NOMO-1 treated with DMSO at 0.1 percent for 48 hours (cell line): ENCODE data around the gene RYR1.
"Not testable (repeated sequence)": the region's sequence is repeated elsewhere in the genome, so short reads cannot be mapped to it uniquely, and the experiment has no call there.

Experiments
- DNase-seq: peaks from one replicate; lab custom pipeline; 2025; ENCODE audit not compliant: unreplicated experiment; lab: John Stamatoyannopoulos, UW

The RYR1 gene

DNA sequence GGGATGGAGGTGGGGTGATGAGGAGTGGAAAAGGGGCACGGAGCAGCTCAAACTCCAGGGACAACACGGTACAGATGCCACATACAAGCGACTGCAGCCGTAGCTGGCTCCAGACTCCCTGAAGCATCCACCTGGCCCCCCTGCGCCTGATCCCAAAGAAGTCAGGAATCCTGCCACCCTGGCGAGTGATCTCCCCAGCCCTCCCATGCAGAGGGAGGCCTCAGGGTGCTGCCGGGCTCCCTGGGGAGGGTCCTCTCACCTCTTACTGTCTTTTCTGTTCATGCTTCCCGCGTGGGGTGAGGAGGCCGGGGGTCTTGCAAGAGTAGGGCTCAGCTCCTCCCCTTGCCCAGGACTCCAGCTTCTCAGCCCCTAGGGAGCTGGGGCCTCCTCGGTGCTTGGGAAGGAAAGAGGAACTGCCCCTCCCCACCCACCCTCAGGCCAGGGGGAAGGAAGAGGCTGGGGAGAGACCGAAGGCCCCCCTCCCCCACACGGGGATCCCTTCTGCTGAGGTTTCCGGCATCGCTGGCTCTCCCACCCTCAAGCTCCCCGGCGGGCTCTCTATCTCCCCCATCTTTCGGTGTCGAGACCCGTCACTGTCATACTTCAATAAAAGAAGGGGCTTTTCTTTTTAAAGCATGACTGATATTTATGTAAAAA, 7.6 kb upstream of the RYR1 start, which contains the start of gene RASGRP4:
Gene RASGRP4, minus strand, starts transcription at position 410 of the 657 bp plus-strand sequence. Its CDS starts 128 bp downstream, at position 282.
- peak; percentile 56 for DNase-seq

DNA sequence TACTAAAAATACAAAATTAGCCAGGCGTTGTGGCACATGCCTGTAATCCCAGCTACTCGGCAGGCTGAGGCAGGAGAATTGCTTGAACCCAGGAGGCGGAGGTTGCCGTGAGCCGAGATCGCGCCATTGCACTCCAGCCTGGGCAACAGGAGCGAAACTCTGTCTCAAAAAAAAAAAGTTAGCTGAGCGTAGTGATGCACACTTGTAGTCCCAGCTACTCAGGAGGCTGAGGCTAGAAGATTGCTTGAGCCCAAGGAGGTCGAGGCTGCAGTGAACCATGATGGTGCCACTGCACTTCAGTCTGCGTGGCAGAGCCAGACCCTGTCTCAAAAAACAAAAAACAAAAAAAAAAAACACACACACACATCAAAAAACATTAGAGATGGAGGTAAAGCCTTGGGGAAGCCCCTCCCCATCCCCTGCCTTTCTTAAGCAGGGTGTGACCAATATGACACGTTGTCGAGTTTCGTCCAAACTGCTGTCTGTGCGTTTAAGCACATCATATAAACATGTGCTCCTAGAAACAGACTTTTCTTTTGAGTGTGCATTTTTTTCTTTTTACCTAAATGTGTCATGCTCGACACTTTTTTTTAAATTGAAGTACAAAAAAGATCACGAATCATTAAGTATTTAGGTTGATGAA, 6.3 kb upstream of the RYR1 start:
- not testable (repeated sequence) for DNase-seq

DNA sequence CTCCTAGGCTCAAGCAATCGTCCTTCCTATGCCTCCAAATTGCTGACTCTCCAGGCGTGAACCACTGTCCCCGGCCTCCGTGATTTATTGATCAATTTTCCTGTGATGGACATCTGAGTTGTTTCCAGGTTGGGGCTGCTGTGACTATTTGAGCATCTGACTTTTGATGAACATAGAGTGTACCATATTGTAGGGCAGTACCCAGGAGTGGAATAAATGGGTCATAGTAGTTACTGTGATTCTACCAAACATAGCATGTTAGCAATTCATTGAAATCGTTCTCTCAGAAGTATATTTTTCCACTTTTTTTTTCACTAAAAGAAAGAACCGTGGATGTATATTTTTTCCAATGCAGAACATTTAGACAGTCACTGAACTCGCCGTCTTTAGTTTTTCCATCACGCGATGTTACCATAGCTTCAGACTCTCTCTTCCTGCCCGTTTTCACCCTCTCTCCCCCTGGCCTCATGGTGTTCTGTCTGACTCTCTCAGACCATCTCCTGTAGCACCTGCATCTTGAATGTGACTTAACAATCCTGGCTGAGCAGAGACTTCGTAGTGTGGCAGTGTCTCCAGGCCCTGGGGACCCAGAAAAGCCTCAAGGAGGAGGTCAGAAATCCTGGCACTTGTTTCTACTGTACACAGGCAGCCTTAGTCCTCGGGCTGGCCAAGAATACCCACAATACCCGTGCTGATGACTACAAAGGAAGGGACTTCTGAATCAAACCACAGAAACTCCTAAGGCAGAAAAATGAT, 4.3 kb upstream of the RYR1 start:
- DNase-seq, result no peak

DNA sequence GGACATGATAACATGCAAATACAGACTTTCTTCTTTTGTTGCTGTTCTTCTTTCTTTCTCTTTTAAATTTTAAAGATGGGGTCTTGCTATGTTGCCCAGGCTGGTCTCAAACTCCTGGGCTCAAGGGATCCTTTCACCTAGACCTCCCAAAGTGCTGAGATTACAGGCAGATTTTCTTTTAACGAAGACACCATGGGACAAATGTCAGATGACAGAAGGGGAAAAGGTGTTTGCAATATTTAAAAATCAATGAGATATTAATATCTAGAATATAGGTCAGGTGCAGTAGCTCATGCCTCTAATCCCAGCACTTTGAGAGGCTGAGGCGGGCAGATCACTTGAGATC, 3.7 kb upstream of the RYR1 start:
- no peak for DNase-seq

DNA sequence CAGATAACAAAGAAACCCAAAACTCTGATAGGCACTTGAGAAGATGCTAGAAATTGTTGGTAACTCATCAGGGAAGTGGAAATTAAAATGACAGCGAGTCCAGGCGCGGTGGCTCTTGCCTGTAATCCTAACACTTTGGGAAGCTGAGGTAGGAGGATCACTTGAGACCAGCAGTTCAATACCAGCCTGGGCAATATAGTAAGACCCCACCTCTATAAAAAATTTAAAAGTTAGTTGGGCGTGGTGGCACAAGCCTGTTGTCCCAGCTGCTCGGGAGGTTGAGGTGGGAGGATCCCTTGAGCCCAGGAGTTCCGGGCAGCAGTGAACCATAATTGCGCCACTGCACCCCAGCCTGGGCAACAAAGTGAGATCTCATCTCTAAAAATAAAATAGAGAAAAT, 2.6 kb upstream of the RYR1 start:
- DNase-seq, result no peak

DNA sequence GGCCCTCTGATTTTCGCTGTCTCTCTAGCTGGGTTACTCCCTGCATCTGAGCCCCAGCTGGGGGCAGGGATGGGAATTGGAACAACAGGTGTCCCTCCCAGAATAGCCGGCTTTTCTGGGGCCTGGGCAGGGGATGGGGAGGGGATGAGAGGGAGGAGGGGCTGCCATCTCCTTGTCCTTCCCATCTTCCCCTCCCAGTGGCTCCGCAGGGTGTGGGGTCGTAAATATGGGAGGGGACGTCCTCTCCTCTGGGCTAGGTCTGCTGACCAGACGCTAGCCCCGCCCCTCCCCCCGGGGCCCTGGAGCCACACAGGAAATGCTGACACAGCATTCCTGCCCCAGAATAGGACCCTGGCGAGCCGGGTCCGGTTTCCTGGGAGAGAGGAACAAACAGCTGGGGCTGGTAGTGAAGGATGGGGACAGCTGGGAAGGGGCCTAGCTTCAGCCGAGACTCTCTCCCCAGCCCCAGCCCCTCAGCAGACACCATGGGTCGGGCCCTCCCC, 1.1 kb downstream of the RYR1 start:
- DNase-seq, result no peak

DNA sequence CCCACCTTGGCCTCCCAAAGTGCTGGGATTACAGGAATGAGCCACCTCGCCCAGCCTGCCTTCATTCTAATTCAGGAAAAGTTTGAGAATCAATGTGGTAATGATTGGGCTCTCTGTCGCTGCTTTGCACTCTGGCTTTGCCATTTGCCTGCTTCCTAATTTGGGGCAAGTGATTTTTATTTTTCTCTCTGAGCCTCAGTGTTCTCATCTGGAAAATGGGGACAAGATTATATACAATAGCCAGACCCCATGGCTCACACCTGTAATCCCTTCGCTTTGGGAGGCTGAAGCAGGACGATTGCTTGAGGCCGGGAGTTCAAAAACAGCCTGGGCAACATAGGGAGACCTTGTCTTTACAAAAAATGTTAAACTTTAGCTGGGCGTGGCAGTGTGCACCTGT, 3.8 kb downstream of the RYR1 start:
- no peak for DNase-seq

DNA sequence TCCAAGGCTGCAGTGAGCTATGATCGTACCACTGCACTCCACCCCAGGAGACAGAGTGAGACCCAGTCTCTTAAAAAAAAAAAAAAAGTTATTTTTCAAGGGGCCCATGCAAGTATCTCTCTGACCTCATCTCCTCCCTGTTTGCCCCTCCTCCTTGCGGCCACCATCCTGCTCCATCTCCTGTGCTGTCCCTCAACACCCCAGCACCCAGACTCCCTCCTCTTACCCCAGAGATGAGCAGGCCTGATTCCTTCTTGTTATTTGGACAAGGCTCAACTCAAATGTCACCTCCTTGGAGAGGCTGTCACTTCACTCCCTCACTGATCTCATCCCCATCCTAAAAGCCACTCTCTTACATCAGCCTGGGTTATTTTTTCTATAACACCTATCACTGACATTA, 4.4 kb downstream of the RYR1 start:
- DNase-seq, result no peak

DNA sequence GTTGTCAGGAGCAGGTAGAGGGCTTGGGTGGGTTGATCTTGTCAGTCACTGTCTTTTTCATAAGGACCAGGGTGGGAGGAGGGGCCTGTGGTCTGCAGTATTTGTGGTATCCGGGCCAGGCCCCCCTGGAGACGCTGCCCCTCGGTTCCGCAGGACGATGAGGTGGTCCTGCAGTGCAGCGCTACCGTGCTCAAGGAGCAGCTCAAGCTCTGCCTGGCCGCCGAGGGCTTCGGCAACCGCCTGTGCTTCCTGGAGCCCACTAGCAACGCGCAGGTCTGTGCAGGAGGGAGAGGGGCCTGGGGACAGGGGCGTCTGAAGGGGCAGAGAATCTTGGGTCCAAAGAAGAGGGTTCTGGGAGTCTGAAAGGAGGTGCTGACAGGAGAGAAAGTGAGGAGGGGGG, 7.1 kb downstream of the RYR1 start:
- DNase-seq, result no peak

DNA sequence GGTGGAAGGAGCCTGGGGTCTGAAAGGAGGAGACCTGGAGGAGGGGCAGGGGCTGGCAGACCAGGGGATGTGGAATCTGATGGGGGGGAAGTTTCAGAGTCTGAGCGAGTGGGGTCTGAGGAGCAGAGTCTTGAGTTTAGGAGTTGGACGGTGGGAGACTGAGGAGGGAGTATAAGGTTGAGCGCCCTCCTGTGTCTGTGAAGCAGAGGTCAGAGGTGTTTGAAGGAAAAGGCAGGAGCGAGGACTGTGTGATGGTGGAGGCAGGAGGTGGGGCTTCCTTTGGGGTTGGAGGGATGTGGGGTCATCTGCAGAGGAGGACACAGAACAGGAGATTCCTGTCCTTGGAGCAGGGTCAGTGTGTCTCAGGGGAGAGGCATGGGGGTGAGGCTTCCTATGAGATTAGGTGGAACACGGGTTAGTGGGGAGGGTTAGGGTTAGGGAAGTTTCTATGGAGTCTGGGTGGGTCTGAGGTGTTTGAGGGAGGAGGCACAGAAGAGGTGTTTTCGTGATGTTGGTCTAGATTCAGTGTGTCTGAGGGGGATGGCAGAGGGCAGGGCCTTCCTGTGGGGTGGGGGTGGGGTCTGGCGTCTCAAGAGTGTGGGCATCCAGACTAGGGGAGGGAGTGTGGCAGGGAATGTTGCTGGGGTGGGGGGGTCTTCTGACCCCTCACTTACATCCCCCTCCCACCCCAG, 8.3 kb downstream of the RYR1 start:
- DNase-seq, result peak; percentile 7

DNA sequence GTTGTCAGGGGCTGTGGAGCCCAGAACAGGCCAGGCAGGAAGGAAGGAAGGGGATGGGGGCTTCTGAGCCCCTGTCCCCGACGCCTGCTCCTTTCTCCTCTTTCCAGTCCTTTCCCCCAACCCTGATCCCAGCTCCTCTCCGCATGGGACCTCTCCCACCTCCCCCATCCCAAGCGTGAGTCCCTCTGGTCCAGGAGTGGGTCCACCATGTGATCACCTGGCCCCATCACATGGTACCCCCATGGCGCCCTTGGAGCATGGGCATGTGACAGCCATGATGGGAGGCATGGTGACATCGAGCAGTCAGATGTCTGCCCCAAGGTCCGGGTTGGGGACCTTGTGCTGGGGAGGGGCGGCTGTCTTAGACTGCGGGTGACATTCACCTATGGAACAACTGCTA, 9.2 kb downstream of the RYR1 start:
- DNase-seq, result no peak

DNA sequence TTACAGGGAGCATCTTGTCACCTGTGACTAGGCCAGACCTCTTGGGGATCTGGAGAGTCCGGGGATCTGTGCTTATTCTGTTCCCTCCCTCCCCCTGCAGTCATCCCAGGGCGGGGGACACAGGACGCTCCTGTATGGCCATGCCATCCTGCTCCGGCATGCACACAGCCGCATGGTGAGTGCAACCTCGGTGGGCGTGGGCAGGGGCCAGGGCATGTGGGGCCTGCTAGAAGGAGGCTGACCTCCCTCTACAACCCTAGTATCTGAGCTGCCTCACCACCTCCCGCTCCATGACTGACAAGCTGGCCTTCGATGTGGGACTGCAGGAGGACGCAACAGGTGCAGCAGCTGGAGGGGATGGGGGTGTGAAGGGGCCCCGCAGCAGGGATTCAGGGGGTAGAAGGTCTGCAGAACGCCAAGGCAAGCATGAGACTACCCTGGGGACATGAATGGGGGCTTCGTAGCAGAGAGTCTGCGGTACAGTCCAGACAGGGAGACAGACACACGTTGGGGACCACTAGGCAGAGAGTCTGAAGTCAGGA, 10.0 kb downstream of the RYR1 start:
- no peak for DNase-seq

DNA sequence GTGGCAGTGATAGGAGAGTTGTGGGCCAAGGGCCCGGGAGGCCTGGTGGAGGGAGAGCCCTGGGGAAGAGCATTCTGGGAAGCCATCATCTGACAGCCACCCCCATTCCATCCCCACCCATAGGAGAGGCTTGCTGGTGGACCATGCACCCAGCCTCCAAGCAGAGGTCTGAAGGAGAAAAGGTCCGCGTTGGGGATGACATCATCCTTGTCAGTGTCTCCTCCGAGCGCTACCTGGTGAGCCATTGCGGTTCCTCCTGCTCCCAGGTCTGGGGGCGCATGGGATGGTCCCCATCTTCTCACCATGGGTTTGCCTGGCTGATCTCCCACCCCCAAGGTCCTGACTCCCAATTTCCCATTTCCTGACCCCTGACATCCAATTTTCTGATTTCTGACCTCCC, 10.5 kb downstream of the RYR1 start:
- no peak for DNase-seq

DNA sequence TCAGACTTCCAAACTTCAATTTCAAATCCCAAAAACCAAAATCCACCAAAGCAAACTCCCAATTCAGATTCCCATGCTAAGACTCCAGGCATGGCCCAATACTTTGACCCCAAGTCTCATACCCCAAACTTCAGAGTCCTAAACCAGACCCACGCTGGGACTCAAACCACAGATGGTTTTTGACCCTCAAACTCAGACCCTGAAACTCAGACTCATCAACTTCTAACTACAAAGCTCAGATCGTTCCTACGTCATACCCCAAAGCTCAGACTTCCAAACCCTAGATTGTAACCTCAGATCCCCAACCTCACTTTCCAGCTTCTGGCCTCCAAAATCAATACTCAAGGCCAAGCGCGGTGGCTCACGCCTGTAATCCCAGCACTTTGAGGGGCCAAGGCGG, 11.9 kb downstream of the RYR1 start:
- DNase-seq, result no peak

DNA sequence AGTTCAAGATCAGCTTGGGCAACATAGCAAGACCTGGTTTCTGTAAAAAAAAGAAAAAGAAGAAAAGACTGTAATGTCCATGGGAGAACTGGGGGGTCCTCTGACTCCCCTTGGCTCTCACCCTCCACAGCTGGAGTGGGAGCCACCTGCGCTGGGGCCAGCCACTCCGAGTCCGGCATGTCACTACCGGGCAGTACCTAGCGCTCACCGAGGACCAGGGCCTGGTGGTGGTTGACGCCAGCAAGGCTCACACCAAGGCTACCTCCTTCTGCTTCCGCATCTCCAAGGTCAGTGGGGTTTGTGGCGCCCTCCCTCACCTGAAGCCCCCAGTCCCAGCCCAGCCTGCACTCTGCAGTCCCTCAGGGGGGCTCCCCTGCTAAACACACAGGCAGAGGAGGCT, 14.7 kb downstream of the RYR1 start:
- no peak for DNase-seq

DNA sequence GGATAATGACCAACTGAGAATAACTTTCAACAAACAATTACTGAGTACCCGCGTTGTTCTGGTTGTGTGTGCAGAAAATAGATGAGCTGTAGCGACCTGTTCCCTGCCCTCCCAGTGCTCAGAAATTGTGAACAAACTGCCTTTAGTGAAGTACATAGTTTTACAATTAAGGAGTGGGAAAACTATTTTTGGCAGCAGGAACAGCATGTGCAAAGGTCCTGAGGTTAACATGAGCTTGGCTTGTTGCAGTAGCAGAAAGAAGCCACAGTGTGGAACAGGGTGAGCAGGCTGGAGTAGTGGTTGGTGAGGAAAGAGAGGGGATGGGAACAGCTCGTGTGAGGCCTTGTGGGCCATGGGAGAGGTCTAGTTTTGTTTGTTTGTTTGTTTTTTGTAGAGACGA, 16.0 kb downstream of the RYR1 start:
- DNase-seq, result no peak

DNA sequence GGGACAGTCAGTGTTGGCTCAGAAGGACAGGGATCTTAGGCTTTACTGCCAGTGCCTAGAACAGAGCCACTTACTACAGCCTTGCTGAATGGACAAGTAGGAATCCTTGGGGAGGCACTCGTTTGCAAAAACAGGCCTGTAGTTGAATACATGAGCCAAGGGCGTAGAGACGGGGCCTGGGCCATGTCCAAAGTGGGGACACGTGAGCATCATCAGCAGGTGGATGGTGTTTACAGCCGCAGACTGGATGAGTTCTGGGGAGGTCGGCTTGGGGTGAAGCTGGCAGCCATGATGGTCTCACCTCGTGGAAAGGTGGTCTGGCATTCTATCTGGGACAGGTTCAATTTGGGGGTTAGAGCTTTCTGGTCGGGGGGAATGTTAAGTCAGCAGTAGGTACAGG, 17.5 kb downstream of the RYR1 start:
- no peak for DNase-seq

DNA sequence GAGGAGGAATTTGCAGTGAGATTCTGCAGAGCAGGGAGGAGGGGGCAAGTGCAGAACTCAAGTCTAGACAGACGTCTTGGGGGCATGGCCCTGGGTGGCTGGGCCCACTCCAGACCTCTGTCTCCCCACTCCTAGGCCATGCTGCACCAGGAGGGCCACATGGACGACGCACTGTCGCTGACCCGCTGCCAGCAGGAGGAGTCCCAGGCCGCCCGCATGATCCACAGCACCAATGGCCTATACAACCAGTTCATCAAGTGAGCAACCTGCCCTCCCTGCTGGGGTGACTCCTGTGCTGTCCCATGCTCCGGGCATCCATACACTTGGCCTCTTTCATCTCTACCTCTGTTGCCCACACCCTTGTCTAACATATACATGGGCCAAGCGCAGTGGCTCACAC, 18.1 kb downstream of the RYR1 start:
- no peak for DNase-seq

DNA sequence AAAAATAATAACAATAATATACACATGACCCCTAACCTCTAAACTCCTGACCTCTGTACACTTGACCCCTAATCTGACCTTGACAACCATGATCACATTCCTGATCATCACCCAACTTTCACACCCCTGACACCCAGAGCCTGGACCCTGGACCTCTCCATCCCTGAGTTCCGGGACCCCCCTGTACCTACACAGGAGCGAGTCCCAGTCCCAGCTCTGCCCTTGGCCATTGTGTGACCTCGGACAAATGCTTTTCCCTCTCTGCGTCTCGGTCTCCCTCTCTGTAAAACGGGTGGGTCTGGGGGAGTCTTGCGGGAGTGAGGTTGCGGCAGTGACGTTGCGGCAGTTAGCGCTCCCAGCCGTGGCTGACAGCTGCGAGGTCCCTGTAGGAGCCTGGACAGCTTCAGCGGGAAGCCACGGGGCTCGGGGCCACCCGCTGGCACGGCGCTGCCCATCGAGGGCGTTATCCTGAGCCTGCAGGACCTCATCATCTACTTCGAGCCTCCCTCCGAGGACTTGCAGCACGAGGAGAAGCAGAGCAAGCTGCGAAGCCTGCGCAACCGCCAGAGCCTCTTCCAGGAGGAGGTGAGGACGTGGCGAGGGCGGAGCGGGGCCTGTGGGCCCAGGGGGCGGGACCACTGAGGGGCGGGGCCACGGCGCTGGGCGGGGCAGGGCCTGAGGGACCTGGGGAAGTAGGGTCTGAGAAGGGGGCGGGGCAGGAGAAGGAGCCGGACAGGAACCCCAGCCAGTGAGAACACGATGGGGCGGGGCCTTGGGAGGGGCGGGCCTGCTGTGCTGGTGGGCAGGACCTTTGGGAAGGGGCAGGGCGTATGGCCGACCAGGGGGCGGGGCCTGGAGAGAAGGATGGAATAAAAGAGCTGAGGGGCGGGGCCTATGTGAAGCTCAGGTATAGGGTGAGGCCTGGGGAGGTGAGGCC, 19.2 kb downstream of the RYR1 start:
- no peak for DNase-seq

DNA sequence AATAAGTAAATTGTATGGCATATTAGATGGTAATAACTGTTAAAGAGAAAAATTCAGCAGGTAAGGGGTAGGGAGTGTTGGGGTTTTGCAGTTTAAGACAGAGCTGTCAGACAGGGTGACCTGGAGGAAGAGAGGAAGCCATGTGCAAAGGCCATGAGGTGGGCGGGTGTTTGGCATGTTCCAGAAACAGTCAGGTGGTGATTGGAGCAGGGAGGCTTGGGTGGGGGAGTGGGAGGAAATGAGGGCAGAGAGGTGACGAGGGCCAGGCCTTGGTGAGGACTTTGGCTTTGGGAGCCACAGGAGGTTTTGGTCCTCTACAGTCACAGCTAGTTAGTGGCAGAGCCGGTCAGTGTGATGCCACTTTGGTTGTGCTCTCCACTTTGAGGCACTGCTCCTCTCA, 20.1 kb downstream of the RYR1 start:
- no peak for DNase-seq
